Loucy (cell line): Measurements from ENCODE around the gene TMEM53.

Experiments
- H2AFZ ChIP-seq: fragments of 200-600 bp; sonication (generic); 2 replicates; pipeline ENCODE4 v1.6.0; 2016; ENCODE audit warnings: antibody characterized with exemption, mild to moderate bottlenecking, low read length, moderate library complexity
- H3F3A ChIP-seq: fragments of 200-600 bp; 2 replicates; pipeline ENCODE4 v1.6.0; 2016; ENCODE audit warnings: antibody characterized with exemption, low read depth, mild to moderate bottlenecking
- H3K27me3 ChIP-seq: fragments of 200-600 bp; sonication (generic); 2 replicates; pipeline ENCODE4 v1.6.1; 2014; ENCODE audit warnings: low read length, mild to moderate bottlenecking; ENCODE audit not compliant: insufficient read depth, poor library complexity, severe bottlenecking
- H3K36me3 ChIP-seq: fragments of 200-600 bp; sonication (generic); 2 replicates; pipeline ENCODE4 v1.6.1; 2016; ENCODE audit warnings: low read length; ENCODE audit not compliant: insufficient read depth
- H3K4me1 ChIP-seq: fragments of 200-600 bp; sonication (generic); 2 replicates; pipeline ENCODE4 v1.5.1; 2014; ENCODE audit warnings: low read length, mild to moderate bottlenecking; ENCODE audit not compliant: insufficient read depth, poor library complexity, severe bottlenecking
- H3K4me2 ChIP-seq: fragments of 200-600 bp; sonication (generic); 2 replicates; pipeline ENCODE4 v1.6.0; 2014; ENCODE audit warnings: antibody characterized with exemption, low read length, low read depth, mild to moderate bottlenecking; ENCODE audit not compliant: poor library complexity, severe bottlenecking
- H3K4me3 ChIP-seq: fragments of 200-600 bp; sonication (generic); 2 replicates; pipeline ENCODE4 v1.5.1; 2014; ENCODE audit warnings: low read length, mild to moderate bottlenecking, mixed read lengths; ENCODE audit not compliant: poor library complexity, severe bottlenecking
- H3K79me2 ChIP-seq: fragments of 200-600 bp; sonication (generic); 2 replicates; pipeline ENCODE4 v1.6.1; 2014; ENCODE audit warnings: low read length; ENCODE audit not compliant: insufficient read depth
- H3K9ac ChIP-seq: fragments of 200-600 bp; sonication (generic); 2 replicates; pipeline ENCODE4 v1.6.0; 2014; ENCODE audit warnings: mild to moderate bottlenecking, low read depth, low read length, moderate library complexity; ENCODE audit not compliant: poor library complexity, severe bottlenecking
- H3K9me2 ChIP-seq: fragments of 200-600 bp; sonication (generic); replicated peaks from 2 replicates; pipeline ENCODE4 v1.6.1; 2016; ENCODE audit warnings: low read depth, low read length, mixed read lengths
- H3K9me3 ChIP-seq: fragments of 200-600 bp; sonication (generic); 2 replicates; pipeline ENCODE4 v1.6.1; 2014; ENCODE audit warnings: mild to moderate bottlenecking, antibody characterized with exemption, low read length, low read depth; ENCODE audit not compliant: insufficient read depth
- H4K20me1 ChIP-seq: fragments of 200-600 bp; sonication (generic); 2 replicates; pipeline ENCODE4 v1.6.0; 2014; ENCODE audit warnings: antibody characterized with exemption, low read length, mild to moderate bottlenecking; ENCODE audit not compliant: insufficient read depth, poor library complexity, severe bottlenecking
- CTCF ChIP-seq: fragments of 200-600 bp; sonication (generic); conservative IDR thresholded peaks from 2 replicates; pipeline ENCODE4 v1.5.1; 2014; ENCODE audit warnings: mild to moderate bottlenecking, antibody characterized with exemption, low read length
- EZH2phosphoT487 ChIP-seq: fragments of 200-600 bp; IDR thresholded peaks from 2 replicates; pipeline ENCODE4 v1.6.1; 2018; ENCODE audit warnings: antibody characterized with exemption, mild to moderate bottlenecking, moderate library complexity, borderline replicate concordance

TMEM53 gene

GRCh38 chr1:44643721-44644334, 30.5 kb downstream of the TMEM53 start:
- TF ChIP-seq EZH2phosphoT487 (no peak), CTCF (no peak)
- H3K4me3 ChIP-seq = no peak overlapping the region
- no peaks in the 10 kb centered on the region for H3K4me1 ChIP-seq
- H3K9ac ChIP-seq = no peak overlapping the region
- H3K27me3 ChIP-seq = no peaks in the 10 kb centered on the region
- peaks cover 5% of the 10 kb centered on the region; the same call in 1 of the 2 replicates for H3K79me2 ChIP-seq
- peaks cover 97% of the 10 kb centered on the region; the same call in 1 of the 2 replicates for H3K36me3 ChIP-seq
- no peaks in the 10 kb centered on the region for H4K20me1 ChIP-seq
- no peak overlapping the region for H2AFZ ChIP-seq
- H3K4me2 ChIP-seq = no peak overlapping the region
- H3K9me2 ChIP-seq = no peaks in the 10 kb centered on the region
- no peaks in the 10 kb centered on the region for H3K9me3 ChIP-seq
- no peaks in the 10 kb centered on the region for H3F3A ChIP-seq

GRCh38 chr1:44642925-44643324, 31.4 kb downstream of the TMEM53 start:
- no peak overlapping the region for H2AFZ ChIP-seq
- H3K36me3 ChIP-seq = peaks cover 99% of the 10 kb centered on the region; the same call in 1 of the 2 replicates
- no peak overlapping the region for H3K9ac ChIP-seq
- no peaks in the 10 kb centered on the region for H4K20me1 ChIP-seq
- no peak overlapping the region for H3K4me3 ChIP-seq
- TF ChIP-seq EZH2phosphoT487 = no peak
- no peak for TF ChIP-seq CTCF
- no peaks in the 10 kb centered on the region for H3K4me1 ChIP-seq
- no peaks in the 10 kb centered on the region for H3K9me3 ChIP-seq
- no peaks in the 10 kb centered on the region for H3K9me2 ChIP-seq
- H3K27me3 ChIP-seq = no peaks in the 10 kb centered on the region
- H3K79me2 ChIP-seq = peaks cover 11% of the 10 kb centered on the region; the same call in 1 of the 2 replicates
- no peaks in the 10 kb centered on the region for H3F3A ChIP-seq
- H3K4me2 ChIP-seq = no peak overlapping the region

DNA sequence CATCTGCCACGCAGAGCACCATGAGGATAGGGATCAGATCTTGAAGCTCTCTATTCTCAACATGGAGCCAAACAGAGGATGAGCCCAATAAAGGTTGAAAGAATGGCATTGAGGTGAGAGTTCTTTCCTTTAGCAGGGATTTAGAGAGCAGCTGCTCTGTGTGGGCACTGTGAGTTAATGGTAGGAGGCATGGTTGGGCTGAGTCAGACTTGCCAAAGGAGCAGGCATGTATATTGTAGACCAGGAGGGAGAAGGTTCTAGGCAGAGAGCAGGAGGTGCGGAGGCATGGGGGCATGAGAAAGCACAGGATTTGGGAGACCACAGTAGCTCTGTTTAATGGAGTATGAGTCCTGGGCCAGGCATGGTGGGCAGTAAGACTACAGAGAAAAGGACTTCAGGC, 32.0 kb downstream of the TMEM53 start:
- H3K9ac ChIP-seq = no peak overlapping the region
- peaks cover 18% of the 10 kb centered on the region; the same call in 1 of the 2 replicates for H3K79me2 ChIP-seq
- H4K20me1 ChIP-seq = no peaks in the 10 kb centered on the region
- TF ChIP-seq EZH2phosphoT487 (no peak), CTCF (no peak)
- H3F3A ChIP-seq = no peaks in the 10 kb centered on the region
- H3K4me2 ChIP-seq = no peak overlapping the region
- no peaks in the 10 kb centered on the region for H3K27me3 ChIP-seq
- no peaks in the 10 kb centered on the region for H3K9me3 ChIP-seq
- no peaks in the 10 kb centered on the region for H3K9me2 ChIP-seq
- no peak overlapping the region for H3K4me3 ChIP-seq
- H2AFZ ChIP-seq = no peak overlapping the region
- no peaks in the 10 kb centered on the region for H3K4me1 ChIP-seq
- H3K36me3 ChIP-seq = peaks cover 99% of the 10 kb centered on the region; the same call in 1 of the 2 replicates
